ENCODE data around the gene HNRNPH3.

DNA sequence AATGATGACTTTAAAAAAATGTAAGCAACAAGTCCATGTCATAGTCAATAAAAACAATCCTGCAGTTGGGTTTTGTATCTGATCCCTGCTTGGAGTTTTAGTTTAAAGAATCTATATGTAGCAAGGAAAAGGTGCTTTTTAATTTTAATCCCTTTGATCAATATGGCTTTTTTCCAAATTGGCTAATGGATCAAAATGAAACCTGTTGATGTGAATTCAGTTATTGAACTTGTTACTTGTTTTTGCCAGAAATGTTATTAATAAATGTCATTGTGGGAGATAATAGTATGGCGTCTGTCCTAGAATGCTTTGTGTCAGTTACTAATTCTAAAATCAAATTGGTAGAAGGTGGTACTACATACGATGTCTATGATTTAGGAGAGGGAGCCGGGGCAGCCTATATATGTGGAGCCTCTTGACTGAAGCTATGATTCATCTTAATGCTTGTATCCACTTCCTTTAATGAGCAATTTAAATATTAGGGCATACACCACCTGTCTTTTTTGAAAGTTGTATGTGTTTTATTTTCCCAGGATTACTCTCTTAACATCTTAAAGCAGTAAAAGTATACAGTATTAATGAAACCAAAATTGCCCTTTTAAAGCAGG lies 11.1 kb downstream of the HNRNPH3 start:
- TF ChIP-seq ARNTL (CRISPR knock-in tag; IDR thresholded peaks at IDR 0.05; ENCODE audit: borderline replicate concordance, low read depth) (no peak), ZFP30 (CRISPR knock-in tag; IDR thresholded peaks at IDR 0.05) (no peak), TCF4 (CRISPR knock-in tag; IDR thresholded peaks at IDR 0.05; ENCODE audit: borderline replicate concordance) (no peak), ZFP3 (CRISPR knock-in tag; IDR thresholded peaks at IDR 0.05) (no peak), RARB (CRISPR knock-in tag; IDR thresholded peaks at IDR 0.05) (no peak)
- TF ChIP-seq, protein P1, sequence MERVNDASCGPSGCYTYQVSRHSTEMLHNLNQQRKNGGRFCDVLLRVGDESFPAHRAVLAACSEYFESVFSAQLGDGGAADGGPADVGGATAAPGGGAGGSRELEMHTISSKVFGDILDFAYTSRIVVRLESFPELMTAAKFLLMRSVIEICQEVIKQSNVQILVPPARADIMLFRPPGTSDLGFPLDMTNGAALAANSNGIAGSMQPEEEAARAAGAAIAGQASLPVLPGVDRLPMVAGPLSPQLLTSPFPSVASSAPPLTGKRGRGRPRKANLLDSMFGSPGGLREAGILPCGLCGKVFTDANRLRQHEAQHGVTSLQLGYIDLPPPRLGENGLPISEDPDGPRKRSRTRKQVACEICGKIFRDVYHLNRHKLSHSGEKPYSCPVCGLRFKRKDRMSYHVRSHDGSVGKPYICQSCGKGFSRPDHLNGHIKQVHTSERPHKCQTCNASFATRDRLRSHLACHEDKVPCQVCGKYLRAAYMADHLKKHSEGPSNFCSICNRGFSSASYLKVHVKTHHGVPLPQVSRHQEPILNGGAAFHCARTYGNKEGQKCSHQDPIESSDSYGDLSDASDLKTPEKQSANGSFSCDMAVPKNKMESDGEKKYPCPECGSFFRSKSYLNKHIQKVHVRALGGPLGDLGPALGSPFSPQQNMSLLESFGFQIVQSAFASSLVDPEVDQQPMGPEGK (CRISPR knock-in tag; IDR thresholded peaks at IDR 0.05; ENCODE audit: borderline replicate concordance), result no peak
